ENCODE measurements around the gene PEX7. TPM values are rescaled to one million over a fixed set of nuclear protein-coding genes. Genes with fewer than 3 reads are reported as not detected.
"Not testable (repeated sequence)": the region's sequence is repeated elsewhere in the genome, so short reads cannot be mapped to it uniquely, and the experiment has no call there.

The PEX7 gene, protein sequence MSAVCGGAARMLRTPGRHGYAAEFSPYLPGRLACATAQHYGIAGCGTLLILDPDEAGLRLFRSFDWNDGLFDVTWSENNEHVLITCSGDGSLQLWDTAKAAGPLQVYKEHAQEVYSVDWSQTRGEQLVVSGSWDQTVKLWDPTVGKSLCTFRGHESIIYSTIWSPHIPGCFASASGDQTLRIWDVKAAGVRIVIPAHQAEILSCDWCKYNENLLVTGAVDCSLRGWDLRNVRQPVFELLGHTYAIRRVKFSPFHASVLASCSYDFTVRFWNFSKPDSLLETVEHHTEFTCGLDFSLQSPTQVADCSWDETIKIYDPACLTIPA
- total RNA-seq (2014; rRNA removed), result 15.7 and 18.1 TPM in 2 replicates
- polyA plus RNA-seq (2012), result 6.9 TPM

DNA sequence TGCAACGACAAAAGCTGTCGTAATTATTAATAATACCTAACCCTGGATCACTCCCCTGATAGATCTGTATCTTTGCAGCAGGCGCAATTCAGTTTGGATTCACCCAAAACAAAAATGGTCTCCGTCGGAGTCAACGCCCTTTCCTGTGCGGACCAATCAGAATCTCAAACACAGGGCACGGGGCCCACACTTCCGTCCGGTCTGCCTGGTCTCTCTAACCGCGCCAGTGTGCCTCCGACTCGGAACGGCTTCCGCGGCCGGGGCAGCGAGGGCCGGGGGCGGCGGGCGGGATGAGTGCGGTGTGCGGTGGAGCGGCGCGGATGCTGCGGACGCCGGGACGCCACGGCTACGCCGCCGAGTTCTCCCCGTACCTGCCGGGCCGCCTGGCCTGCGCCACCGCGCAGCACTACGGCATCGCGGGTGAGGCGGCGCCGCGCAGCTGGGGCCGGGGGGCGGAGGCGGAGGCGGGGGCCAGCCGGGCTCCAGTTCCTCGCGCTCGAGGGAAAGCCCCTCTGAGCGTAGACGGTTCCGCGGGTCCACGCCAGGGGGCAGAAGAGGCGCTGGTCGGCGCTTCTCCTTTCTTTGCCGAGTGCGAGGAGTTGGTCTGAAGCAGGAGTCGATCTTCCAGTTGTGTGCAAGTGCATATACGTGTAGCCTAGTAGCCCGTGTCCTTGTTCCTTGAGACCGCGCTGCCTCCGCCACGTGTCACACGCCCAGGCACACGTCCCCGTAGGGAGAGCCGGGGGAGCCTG, at the start of gene PEX7:
Gene PEX7 (plus strand): TSS at position 217 of the 752 bp plus-strand sequence. CDS start 74 bp downstream, at position 291.
- peak; percentile 90 for DNase-seq (ENCODE audit: low read depth)

- no peak for DNase-seq (ENCODE audit: low read depth)
These were observed 49.5 kb upstream of the PEX7 start for GRCh38 chr6:136772685-136773472.

DNA sequence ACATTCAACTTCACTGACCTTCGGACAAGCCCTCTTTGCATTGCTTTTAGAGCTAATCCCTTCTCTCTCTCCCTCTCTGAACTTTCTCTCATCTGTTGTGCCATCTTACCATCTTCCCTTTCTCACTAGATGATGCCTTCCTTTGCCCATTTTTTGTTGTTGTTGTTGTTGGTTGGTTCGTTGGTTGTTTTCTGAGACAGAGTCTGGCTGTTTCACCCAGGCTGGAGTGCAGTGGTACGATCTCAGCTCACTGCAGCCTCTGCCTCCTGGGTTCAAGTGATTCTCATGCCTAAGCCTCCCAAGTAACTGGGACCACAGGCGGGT, 49.0 kb upstream of the PEX7 start:
- DNase-seq (ENCODE audit: low read depth), result no peak

DNA sequence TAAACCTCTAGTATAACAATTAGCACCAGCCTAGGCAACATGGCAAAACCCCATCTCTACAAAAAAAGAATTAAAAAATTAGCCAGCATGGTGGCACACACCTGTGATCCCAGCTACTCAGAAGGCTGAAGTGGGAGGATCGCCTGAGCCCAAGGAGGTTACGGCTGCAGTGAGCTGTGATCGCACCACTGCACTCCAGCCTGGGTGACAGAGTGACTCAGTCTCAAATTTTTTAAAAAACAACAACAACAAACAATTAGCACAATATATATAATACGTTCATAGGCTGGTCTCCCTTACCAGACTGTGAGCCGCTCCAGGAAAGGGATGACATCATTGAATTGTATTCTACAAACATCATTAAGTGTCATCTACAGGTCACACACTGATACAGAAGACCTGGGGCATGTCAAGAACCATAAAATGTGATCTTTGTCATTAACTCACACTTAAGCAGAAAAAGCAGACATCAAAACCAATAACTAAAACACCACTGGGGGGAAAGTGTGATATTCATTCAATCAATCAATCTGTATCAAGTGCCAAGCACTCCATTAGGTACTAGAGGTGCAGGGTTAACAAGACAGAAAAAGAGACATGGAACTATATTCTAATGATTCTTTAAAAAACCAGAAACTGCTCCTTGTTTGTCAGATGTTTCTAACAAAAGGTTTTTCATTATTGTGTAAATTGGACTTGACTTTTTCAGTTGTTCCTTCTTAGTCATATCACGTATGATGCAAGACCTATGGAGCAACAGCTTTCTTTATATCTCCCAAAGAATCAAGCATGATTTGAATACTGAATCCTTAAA, 48.0 kb upstream of the PEX7 start:
- peak; percentile 78 for DNase-seq (ENCODE audit: low read depth)

GRCh38 chr6:136775081-136775480, 47.3 kb upstream of the PEX7 start:
- DNase-seq (ENCODE audit: low read depth), result no peak

GRCh38 chr6:136775548-136775947, 46.8 kb upstream of the PEX7 start:
- peak; percentile 46 for DNase-seq (ENCODE audit: low read depth)

- no peak for DNase-seq (ENCODE audit: low read depth)
These were observed 44.7 kb upstream of the PEX7 start for GRCh38 chr6:136777651-136778050.

- DNase-seq (ENCODE audit: low read depth), result no peak
These were observed 42.7 kb upstream of the PEX7 start for GRCh38 chr6:136779682-136780081.

DNA sequence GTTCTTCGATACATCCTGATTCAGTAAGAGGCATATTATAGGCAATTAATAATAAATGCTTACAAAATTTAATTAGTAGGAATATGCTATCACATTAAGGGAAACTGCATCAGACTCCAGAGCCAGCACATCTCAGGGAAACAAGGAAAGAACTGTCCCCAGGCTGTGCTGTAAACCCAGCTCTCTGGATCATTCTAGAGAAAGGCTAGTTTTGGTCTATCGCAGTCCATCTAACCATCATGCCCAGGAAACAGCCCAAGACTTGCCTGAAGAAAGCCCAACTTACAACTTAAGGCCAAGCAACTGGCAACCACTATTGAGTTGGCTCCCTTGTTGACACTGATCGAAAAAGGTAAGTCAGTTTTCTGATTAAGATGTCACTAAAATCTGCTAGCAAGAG, 41.4 kb upstream of the PEX7 start:
- DNase-seq (ENCODE audit: low read depth), result no peak

- peak; percentile 68 for DNase-seq (ENCODE audit: low read depth)
These were observed 40.2 kb upstream of the PEX7 start for GRCh38 chr6:136782021-136782770.

DNA sequence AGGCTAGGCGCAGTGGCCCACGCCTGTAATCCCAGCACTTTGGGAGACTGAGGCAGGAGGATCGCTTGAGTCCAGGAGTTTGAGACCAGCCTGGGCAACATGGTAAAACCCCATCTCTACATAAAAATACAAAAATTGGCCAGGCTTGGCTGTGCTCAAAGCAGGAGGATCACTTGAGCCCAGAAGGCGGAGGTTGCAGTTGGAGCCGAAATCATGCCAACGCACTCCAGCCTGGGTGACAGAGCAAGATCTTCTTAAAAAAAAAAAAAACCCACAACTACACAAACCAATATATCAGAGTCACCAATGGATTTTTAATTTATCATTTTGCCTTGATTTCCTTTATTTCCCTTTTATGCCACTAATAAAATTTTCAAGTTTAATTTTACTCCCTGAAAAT, 39.4 kb upstream of the PEX7 start:
- DNase-seq (ENCODE audit: low read depth), result no peak

DNA sequence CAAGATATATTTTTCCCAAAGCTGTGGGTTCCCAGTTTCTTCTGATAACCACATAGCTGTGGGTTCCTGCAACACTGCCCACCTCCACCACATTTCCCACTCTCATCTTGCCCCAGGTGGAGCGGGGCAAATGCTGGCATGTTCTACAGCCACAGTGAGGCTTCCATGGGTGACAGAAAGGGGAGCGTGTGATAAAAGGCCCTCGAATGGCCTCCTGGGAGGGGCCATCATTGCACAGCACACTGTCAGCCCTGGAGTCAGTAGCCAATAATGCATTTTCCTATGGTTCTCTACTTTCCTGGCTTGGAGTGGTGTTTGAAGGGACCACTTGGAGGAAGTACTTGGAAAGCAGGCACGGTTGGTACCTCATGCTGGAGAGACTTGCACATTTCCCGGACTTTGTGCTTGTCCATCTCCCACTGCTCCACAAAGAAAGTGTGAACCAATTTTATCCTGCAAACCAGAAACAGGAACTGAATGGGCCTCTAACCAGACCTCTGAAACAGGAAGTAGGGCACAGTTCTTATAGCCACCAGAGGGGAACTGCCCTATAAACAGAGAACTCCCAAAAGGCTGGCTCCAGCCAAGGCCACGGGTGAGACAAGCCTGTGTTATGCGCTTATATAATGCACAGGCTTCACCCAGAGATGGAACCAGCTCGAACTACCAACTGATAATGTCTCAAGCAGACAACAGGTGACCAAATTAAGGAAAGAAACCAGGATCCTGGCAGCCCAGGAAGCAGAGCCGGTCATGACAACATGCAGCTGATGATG, 38.7 kb upstream of the PEX7 start:
- DNase-seq (ENCODE audit: low read depth), result peak; percentile 56

- DNase-seq (ENCODE audit: low read depth), result peak; percentile 86
These were observed 38.1 kb upstream of the PEX7 start for GRCh38 chr6:136784271-136784664.

- peak; percentile 57 for DNase-seq (ENCODE audit: low read depth)
These were observed 37.3 kb upstream of the PEX7 start for GRCh38 chr6:136784910-136785746.

- no peak for DNase-seq (ENCODE audit: low read depth)
These were observed 35.7 kb upstream of the PEX7 start for GRCh38 chr6:136786658-136787057.

- no peak for DNase-seq (ENCODE audit: low read depth)
These were observed 34.7 kb upstream of the PEX7 start for GRCh38 chr6:136787726-136788068.

- peak; percentile 70 for DNase-seq (ENCODE audit: low read depth)
These were observed 34.1 kb upstream of the PEX7 start for GRCh38 chr6:136788069-136788902.

DNA sequence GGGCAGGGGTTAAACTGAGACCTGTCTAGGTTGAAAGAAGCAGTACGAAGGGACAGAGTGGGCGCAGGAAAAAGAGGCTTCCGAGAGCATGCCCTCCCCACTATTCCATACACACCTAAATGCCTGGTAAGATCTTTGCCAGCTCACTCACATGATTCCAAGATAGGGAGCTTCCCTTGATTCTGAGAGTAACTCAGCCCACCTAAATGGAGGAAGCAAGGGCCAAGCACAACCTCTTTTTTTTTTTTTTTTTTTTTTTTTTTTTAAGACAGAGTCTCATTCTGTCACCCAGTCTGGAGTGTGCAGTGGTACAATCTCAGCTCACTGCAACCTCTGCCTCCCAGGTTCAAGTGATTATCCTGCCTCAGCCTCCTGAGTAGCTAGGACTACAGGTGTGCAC, 33.0 kb upstream of the PEX7 start:
- not testable (repeated sequence) for DNase-seq (ENCODE audit: low read depth)
